Endometrial microvascular endothelial cells (primary cell): Measurements from ENCODE around the gene LRP2BP. TPM values are rescaled to one million over a fixed set of nuclear protein-coding genes. Genes with fewer than 3 reads are reported as not detected.
"Not testable (repeated sequence)": the region's sequence is repeated elsewhere in the genome, so short reads cannot be mapped to it uniquely, and the experiment has no call there.

Experiments used
- in situ Hi-C: cut with HindIII; loops from 2 replicates; pipeline ENCODE4 v1.10.0; 2017; ENCODE audit warnings: low sequenced_read_pairs, low pct_unique_long_range_greater_than_20kb; ENCODE audit errors: inconsistent ontology term
- total RNA-seq: library from RNA; depleted of rRNA; stranded (reverse); fragments of >200 nt; gene quantifications from one replicate; pipeline ENCODE4 v1.2.3, GENCODE V29; 2015; ENCODE audit errors: inconsistent ontology term

Gene LRP2BP
- total RNA-seq, 1 donor from 2014 or later, result 0.28 TPM

DNA sequence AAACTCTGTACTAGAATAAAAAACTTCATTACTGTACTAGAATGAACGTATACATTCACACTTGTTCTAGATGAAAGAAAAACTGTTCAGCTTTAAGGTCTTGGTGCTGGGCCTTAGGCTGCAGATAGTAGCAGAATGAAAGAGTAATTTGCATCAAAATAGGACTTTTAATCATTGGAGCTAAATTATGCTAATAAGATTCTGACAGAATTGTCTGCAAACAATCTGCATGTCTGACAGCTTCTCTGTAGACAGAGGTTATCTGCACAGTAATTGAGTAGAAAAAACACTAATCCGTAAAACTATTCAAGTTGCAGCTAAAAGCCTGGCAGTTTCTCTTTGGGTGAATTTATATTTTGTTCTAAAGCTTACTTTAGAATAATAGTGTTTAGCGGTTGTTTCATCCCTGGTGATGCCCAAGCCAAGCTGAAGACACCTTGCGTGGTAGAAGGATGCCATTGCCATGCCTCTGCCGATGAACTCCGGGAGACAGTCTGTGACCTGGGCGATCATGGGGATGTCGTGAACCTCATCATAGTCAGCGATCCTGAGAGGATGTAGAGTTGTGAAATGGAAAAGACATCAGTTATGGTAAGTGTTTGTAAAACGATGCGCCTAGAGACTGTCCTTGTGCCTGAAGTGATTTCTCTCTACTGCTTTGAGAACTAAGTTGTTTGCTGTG lies 25.3 kb downstream of the LRP2BP start:
- in situ Hi-C loops, result no loop called here

DNA sequence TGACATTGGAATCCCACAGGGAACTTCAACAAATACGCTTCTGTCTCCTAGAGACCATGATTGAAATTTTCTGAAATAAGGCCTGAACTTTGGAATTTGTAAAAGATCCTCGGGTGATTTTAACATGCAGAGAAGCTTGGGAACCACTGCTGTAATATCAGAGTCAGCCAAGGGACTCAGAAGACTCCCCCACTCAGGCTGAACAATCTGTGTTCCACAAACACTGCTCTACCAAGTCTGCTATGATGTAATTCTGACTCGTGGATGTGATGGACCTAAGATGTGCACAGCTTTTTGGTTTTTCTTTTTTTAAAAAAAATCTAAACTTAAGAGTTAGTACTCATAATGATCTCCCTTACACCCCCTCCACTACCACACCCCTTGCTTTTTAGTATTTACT lies 26.0 kb downstream of the LRP2BP start:
- in situ Hi-C loops, result no loop called here

DNA sequence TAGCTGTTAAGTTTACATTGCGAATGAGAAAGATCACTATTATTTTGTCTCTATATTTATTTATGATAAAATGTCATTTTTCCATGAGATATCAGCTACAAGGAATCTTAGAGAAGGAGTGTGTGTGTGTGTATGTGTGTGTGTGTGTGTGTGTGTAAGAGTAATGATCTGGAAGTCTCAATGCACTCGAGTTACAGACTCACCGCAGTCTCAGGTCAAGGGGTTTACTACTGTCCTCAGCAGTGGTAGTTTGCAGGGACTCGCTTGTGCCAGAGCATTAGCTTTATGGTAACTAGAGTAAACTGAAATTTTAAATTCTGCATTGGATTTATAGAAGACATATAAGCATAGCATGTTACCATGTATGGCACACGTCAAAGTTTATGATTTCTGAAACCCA lies 30.8 kb downstream of the LRP2BP start:
- in situ Hi-C loops, result no loop called here

DNA sequence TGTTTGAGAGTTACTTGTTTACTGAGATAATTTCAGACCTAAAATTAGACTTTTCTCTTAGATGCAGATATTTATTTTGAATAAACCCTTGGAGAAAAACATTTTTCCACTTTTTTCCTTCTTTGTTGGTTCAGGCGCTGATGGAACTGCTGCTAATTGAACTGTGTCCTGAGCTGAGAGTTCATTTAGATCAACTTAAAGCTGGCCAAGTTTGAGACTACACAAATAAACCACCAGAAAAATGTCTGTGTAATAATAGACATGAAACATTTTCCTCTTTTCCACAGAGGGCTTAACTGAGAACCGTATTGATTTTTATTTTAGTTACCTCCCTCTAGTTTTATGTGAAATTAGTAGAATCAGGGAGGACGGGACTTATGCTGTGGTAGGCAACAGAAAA lies 32.5 kb downstream of the LRP2BP start:
- in situ Hi-C loops, result no loop called here

DNA sequence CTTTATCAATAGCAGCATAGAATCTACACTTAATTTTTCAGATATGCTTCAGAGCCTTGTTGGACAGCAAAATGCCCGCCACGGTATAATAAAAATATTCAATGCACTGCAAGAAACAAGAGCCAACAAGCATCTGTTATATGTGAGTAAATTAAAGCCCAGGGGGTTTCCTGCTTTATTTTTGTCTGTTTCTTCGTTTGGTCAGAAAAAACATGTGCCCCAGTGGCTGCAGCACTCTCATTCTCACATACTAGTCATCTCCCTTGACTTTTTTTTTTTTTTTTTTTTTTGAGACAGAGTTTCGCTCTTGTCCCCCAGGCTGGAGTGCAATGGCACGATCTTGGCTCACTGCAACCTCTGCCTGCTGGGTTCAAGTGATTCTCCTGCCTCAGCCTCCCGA lies 33.2 kb downstream of the LRP2BP start:
- in situ Hi-C loops, result not testable (repeated sequence)

DNA sequence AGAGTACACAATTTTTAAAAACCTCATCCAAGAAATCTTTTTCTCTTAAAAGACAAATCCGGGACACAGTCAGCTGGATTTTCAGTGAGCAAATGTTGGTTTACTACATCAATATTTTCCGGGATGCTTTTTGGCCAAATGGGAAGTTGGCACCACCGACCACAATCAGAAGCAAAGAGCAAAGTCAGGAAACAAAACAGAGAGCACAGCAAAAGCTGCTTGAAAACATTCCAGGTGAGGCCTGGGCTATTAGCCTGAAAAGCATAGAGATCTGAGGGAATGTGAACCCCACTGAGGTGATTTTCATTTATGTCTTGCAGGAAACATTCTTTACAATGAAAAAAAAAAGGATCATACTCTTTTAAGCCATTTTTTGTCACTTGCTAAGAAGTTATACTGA lies 33.9 kb downstream of the LRP2BP start:
- in situ Hi-C loops, result no loop called here

DNA sequence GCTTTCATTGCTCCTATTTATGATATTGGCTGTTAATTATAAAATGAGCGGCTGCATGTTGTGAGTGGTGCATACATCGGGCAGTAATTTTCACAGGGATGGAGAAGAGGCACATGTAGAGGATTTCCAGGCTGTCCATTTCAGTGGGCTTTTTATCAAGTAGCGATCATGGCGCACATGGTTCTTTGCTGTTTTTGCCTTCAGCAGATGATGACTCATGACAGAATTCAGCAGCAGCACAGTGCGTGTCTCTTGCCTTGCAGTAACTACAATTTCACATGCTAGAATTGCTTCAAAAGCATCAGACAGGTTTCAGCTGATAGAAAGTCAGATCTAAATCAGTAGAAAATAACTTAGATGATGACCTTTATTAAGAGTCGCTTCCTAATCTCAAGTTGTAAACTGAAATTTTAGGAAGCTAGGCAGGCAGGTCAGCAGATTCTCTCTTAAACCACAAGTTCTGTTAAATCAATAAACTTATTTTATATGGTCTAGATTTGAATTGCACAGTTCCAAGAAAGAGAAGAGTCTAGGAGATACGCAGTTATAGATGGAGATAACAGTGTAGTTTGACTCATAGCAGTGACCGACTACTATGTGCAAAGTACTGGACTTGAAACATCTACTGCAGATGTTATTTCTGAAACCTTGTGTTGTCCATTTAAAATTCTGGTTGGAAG lies 35.8 kb downstream of the LRP2BP start:
- in situ Hi-C loops, result no loop called here

DNA sequence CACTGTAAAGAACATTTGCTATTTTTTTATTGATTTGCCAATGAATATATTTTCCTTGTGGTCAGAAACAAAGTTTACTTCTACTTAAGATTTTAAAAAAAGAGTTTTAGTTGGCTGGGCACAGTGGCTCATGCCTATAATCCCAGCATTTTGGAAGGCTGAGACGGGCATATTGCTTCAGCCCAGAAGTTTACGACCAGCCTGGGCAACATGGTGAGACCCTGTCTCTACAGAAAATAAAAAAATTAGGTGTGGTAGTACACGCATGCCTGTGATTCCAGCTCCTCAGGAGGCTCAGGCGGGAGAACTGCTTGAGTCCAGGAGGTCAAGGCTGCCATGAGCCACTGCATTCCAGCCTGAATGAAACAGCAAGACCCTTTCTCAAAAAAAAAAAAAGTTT lies 36.8 kb downstream of the LRP2BP start:
- in situ Hi-C loops, result no loop called here

DNA sequence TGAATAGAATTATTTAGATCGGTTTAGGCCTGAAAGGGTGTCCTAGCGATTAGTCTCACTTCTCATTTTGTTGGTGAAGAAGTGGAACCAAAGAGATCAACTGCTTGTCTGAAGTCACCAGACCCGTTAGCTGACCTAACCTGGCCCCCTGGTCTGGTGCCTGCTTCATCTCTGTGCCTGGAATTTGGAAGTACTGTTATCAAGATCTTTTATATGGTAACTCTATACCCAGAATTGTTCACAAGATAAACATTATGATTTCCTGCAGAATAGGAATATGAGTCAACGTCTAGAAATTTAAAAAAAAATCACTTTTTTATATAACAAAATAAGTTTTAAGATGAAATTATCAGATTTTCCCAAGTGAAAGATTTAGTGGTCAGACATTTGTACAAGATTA lies 37.2 kb downstream of the LRP2BP start:
- in situ Hi-C loops, result no loop called here

DNA sequence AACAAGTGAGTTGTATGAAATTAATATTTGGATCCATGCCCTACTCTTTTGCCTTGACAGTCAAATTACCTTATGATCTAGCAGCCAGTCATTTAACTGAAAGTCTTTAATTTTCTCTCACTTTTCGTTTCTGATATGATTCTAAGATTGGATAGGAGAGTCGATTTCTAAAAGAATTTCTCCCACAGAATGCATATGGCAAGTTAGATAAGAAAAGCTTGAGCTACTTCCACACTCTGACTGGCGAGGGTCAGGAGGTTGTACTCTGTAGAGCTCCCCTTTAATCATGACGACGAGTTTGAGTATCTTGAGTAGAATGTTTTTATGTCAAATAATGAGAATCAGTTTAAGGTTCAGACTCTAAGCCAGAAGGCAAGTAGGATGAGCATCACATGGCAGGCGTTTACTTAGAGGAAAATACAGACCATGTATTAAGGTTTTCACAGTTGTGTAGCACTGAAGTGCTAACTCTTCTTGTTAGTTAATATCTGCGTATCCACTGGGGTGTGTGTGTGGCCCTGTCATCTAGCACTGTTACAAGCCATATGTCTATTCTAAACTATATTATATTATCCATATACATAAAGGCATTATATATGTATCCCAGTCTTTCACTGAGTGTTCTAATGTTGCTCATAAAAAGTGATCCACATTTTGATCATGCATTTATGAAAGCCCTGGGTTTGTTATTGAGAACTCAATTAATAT lies 37.8 kb downstream of the LRP2BP start:
- in situ Hi-C loops, result no loop called here

DNA sequence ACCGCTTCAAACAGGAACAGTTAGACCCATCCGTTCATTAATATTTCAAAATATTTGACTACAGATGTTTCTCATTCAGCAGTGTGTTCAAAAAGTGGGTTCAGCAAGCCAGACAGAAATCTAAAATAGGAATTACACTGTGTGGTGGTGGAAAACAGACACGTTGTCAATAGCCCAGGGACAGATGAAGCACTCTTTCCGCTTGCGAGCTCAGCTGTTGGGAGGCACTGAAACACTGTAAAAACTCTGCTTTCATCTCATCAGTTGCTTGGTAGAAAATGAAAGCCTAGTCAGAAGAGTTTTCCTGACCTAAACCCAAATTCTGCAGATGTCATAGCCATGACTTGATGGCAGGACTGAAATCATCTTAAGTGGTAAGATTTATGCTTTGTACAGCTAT lies 38.5 kb downstream of the LRP2BP start:
- in situ Hi-C loops, result no loop called here

DNA sequence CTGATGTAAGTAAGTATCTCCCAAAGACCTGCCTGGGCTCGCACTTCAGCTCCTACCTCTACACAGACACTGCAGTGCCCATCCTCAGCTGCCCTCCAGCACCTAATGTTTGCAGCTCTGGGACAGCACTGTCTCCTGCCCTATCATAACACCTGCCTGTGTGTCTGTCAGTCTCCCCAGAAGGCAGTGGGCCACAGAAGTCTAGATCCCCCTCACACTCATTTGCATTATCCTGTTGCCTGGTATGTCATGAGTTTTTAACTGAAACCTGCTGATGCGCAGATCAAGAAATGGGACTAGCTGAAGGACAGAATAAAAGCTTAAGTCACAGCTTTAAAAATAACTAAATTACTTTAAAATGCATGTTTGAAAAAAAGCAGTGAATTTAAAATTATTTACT lies 43.0 kb downstream of the LRP2BP start:
- in situ Hi-C loops, result no loop called here

DNA sequence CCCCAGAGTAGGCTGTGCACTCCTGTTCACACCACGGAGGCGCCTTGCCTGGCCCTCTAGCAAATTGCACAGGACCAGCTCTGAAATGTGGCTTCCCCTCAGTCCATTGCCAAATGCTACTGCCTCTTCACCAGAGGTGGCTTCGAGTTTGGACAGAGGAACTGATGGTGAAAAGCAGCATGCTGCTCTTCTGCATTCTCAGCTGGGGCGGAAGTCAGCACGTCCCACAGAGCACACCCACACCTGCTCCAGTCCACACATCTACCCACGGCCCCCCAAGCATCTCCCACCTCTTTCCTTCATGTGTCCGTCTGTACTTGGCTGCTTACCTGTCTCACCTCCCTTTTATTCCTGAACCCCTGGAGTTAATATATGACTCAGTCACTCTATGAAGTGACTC lies 43.5 kb downstream of the LRP2BP start:
- in situ Hi-C loops, result no loop called here

DNA sequence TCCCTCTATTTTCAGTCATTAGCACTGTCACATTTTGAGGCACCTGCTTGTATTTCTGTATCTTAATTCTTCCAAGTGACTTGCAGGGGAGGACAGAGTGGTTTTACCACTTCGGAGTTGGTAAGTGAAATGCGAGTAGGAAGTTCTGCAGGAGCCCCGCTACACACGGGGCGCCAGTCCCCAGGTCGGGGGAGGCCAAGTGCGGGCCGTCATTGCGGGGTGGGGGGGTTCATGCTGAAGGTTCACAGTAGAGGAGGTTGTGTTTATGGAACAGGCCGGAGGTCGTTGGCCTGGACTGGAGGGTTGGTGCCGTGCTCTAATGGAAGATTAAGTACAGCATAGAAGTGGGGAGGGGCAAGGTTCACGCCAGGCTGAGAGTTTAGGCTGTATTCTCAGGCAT lies 44.0 kb downstream of the LRP2BP start:
- in situ Hi-C loops, result no loop called here

DNA sequence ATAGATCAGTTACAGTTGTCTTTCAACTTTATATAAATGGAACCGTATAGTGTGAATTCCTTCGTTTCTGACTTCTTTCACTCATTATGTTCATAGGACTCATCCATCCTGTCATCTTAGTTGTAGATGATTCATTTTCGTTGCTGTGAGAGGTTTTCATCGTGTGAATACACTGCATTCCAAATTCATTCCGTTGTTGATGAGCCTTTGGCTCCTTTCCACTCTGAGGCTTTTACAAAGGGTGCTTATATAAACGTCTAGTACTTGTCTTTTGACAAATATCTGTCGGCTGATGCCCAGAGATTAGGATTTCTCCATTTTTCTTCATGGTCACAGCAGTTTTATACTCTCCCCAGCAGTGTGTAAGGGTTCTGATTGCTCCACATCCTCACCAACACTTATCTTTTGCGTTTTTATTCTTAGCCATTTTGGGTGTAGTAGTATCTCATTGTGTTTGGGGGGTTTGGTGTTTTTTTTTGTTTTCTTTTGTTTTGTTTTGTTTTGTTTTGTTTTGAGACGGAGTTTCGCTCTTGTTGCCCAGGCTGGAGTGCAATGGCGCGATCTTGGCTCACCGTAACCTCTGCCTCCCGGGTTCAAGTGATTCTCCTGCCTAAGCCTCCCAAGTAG lies 48.6 kb downstream of the LRP2BP start:
- in situ Hi-C loops, result no loop called here

DNA sequence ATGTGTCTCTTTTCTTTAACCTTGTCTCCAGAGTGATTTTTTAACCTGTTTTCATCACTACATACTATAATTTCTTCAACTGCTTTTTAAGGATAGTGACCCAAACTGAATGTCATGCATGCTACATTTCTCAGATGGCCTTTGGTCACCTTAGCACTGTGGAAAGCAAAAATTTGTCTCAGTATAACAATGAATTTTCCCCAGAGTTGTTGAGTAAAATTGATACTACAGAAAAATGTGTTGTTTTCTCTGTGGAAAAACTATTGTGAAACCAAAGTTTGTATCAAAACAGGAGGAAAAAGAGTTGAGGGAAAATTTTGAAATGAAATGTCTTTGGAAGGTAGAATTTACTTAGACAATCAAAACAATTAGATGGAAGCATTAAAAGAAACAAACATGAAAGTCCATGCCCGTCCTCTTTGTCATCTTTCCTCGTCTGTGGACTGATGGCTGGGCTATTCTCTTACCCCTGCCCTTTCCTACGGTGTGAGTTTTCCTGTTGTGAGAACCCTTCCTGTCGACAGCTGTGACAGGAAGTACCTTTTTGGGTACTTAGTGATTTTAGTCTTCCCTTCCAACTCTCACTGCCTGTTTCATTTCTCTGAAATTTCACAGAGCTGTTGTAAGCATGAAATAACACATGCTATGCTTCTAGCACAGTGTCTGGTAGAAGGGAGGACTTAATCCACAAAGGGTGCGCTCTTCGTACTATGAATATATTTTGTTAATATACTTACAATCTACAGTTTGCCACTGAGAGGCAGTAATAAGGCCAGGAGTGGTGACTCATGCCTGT lies 50.8 kb downstream of the LRP2BP start:
- in situ Hi-C loops, result no loop called here

DNA sequence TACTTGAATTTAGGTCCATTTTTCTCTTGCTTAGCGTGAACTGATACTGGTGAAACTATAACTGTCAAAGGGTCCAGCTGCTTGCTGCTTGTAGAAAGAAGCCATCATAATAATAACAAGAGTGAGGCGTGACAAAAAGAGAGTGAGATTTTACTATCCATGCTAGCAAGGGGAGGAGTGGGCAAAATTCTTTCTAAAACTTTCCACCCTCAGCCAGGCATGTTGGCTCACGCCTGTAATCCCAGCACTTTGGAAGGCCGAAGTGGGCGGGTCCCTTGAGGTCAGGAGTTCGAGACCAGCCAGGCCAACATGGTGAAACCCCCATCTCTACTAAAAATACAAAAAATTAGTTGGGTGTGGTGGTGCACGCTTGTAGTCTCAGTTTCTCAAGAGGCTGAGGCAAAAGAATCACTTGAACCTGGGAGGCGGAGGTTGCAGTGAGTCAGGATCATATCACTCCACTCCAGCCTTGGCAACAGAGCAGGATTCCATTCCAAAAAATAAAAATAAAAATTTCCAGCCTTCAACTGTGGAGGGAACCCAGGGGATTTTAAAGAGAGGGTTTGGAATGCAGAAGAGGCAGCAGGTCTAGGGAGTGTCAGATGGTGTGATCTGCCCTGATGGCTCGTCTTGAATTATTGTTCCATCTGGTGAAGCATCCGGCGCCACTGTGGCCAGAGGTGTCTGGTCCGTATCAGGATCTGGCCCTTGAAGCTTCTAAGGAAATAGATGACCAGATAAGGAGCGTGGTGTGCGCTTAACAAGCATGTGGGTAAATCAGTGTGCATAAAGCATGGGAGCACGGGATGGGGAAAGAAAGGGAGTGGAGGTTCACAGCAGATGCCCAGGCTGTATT lies 51.8 kb downstream of the LRP2BP start:
- in situ Hi-C loops, result no loop called here

DNA sequence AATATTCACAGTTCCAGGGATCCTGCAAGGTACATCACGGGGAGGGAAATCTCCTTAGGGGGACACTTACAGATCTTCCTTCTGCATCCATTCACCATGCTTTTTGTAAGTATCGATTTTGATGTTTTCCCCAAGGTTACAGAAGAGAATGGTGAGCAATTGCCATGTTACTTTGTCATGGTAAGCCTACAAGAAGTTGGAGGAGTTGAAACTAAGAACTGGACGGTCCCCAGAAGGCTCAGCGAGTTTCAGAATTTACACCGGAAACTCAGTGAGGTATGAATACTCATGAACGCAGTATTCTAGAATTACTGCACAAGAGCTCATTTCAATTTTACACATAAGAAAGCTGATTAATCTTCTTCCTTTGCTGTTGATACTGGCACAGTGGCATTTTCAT lies 53.9 kb downstream of the LRP2BP start:
- in situ Hi-C loops, result no loop called here
